ENCODE measurements around the gene NRP2. TPM values are rescaled to one million over a fixed set of nuclear protein-coding genes. Genes with fewer than 3 reads are reported as not detected.
A peak's percentile ranks its signal among the peaks of the same experiment; 100 is the strongest.

The NRP2 gene
- total RNA-seq, 4 donors from 2014 or later, result 1.6 to 4.1 (median 2.2) TPM

DNA sequence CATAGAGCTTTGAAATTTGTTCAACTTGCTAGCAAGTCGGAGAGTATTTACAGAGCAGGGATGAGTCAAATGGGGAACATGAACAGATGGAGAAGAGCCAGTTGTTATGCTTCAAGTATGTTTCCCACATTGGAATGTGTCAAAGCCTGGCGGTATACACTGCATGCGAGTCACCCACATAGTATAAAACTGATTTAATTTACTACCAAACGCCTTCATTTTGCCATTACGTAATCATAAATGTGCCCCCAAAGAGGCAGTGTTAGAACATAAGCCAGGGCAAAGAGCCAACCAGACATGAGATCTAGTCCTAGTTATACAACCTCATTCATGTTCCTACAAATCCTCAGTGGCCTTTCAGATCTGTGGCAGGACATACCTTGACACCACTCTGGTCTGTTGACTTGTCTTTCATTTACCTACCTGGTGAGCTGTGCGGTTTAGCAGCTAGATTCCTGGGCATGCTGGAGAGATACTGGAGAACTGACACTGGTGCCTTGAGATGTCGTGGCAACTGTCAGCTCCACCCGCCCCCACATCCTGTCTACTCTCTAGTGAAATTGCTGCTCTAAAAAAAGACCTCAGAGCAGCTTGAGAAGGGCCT lies 21.7 kb upstream of the NRP2 start:
- Histone ChIP-seq H3K27me3 (peaks cover 0 to 2% (median 0%) of the 10 kb centered on the region in 3 donors), H3K36me3 (no peaks in the 10 kb centered on the region), H3K4me1 (no peaks in the 10 kb centered on the region), H3K27ac (peak overlapping the region in 2 of 4 donors; percentile 9 to 27), H3K4me3 (no peak overlapping the region), H3K9me3 (no peaks in the 10 kb centered on the region)
- in situ Hi-C loops (cut with MboI; ENCODE audit: low sequenced_read_pairs in 4 of 4) (no loop called here), intact Hi-C loops (cut with DNase I; ENCODE audit: low total_unique reads) (no loop called here)
- no peak for DNase-seq
- ATAC-seq, result peak in 1 of 2 donors; percentile 58
- TF ChIP-seq CTCF (IDR thresholded peaks at IDR 0.05 in 4 of 5, conservative IDR thresholded peaks at IDR 0.05 in 1 of 5) (no peak), POLR2A (IDR thresholded peaks at IDR 0.05) (no peak)

- H3K4me1 ChIP-seq, result no peaks in the 10 kb centered on the region
- intact Hi-C loops (cut with DNase I; ENCODE audit: low total_unique reads), result no loop called here
- no peaks in the 10 kb centered on the region for H3K36me3 ChIP-seq
- H3K27ac ChIP-seq, result peak overlapping the region in 1 of 4 donors; percentile 27
- H3K4me3 ChIP-seq, result no peak overlapping the region
- ATAC-seq (no peak), DNase-seq (no peak)
- TF ChIP-seq POLR2A (IDR thresholded peaks at IDR 0.05), result no peak
- TF ChIP-seq CTCF (IDR thresholded peaks at IDR 0.05 in 4 of 5, conservative IDR thresholded peaks at IDR 0.05 in 1 of 5), result no peak
- no peaks in the 10 kb centered on the region for H3K9me3 ChIP-seq
- peaks cover 0 to 2% (median 0%) of the 10 kb centered on the region in 3 donors for H3K27me3 ChIP-seq
- in situ Hi-C loops (cut with MboI; ENCODE audit: low sequenced_read_pairs in 4 of 4), result no loop called here
These were observed 21.0 kb upstream of the NRP2 start for GRCh38 chr2:205661281-205661680.

DNA sequence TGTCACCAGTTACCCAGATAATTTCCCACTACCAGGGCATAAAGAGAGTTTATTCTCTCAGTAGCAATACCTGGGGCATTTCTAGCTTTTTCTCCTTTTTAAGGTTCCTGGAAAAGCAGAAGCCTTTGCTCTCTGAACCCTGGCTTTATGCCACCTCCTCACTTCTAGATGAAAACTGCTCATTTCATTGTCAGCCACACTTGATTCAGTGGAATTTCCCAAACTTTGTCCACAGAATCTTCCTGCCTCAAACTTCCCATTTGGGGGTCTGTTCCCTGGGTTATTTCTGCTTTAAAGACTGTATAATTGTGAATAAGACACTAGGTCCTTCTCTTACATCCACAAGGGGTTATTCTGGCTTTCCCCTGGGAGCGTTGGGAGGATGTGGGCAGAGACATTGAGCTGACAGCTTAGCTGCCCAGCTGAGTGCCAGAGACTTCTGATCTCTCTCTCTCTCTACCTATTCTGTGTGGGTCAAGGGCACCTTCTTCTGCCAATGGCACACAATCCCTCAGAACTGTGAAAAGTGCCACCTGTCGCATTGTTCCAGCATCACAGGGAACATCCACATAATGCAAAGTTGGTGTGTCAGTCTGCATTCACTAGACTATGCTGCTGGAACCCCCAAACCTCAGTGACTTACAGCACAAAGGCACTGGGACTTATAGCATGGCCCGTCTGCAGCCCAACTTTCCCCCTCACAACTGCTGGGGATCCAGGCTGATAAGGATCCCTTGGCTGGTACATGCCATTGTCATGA lies 19.9 kb upstream of the NRP2 start:
- Histone ChIP-seq H3K27me3 (no peaks in the 10 kb centered on the region), H3K27ac (no peak overlapping the region), H3K4me1 (no peaks in the 10 kb centered on the region), H3K9me3 (no peaks in the 10 kb centered on the region), H3K4me3 (no peak overlapping the region), H3K36me3 (no peaks in the 10 kb centered on the region)
- intact Hi-C loops (cut with DNase I; ENCODE audit: low total_unique reads), result no loop called here
- in situ Hi-C loops (cut with MboI; ENCODE audit: low sequenced_read_pairs in 4 of 4), result no loop called here
- DNase-seq, result no peak
- ATAC-seq, result no peak
- TF ChIP-seq CTCF (IDR thresholded peaks at IDR 0.05 in 4 of 5, conservative IDR thresholded peaks at IDR 0.05 in 1 of 5) (no peak), POLR2A (IDR thresholded peaks at IDR 0.05) (no peak)

GRCh38 chr2:205665791-205666190 lies 16.5 kb upstream of the NRP2 start:
- Histone ChIP-seq H3K4me1 (no peaks in the 10 kb centered on the region), H3K9me3 (no peaks in the 10 kb centered on the region), H3K27me3 (no peaks in the 10 kb centered on the region), H3K27ac (no peak overlapping the region), H3K4me3 (no peak overlapping the region), H3K36me3 (no peaks in the 10 kb centered on the region)
- TF ChIP-seq CTCF (IDR thresholded peaks at IDR 0.05 in 4 of 5, conservative IDR thresholded peaks at IDR 0.05 in 1 of 5), result no peak
- no peak for TF ChIP-seq POLR2A (IDR thresholded peaks at IDR 0.05)
- intact Hi-C loops (cut with DNase I; ENCODE audit: low total_unique reads), result no loop called here
- no peak for ATAC-seq
- in situ Hi-C loops (cut with MboI; ENCODE audit: low sequenced_read_pairs in 4 of 4), result no loop called here
- DNase-seq, result no peak

Measured in gastrocnemius medialis (tissue), 4 donors.